Mucosa of descending colon (tissue), 3 donors: Measurements from ENCODE around the gene TRIP12. TPM values are rescaled to one million over a fixed set of nuclear protein-coding genes. Genes with fewer than 3 reads are reported as not detected.

Experiments
- ATAC-seq: fragments of 200-7000 bp; cut with Tn5 transposase; one replicate; pipeline ENCODE4 v1.9.1; 2020; ENCODE audit warnings: mild to moderate bottlenecking, moderate library complexity
- DNase-seq, 3 donors: peaks; one replicate each; pipeline ENCODE4 v3.0.0-alpha.2; 2020
- H3K36me3 ChIP-seq: fragments of 200-600 bp; one replicate; pipeline ENCODE4 v1.8.0; 2021; ENCODE audit warnings: low read depth, mild to moderate bottlenecking
- H3K4me1 ChIP-seq: fragments of 200-600 bp; one replicate; pipeline ENCODE4 v1.8.0; 2021; ENCODE audit warnings: low read depth, mild to moderate bottlenecking
- H3K4me3 ChIP-seq: fragments of 200-600 bp; one replicate; pipeline ENCODE4 v1.8.0; 2021; ENCODE audit warnings: mild to moderate bottlenecking
- H3K9me3 ChIP-seq: fragments of 200-600 bp; one replicate; pipeline ENCODE4 v1.8.0; 2021; ENCODE audit warnings: mild to moderate bottlenecking
- intact Hi-C, 2 donors: fragments of 100-400 bp; cut with DNase I in 1 of 2; cut with micrococcal nuclease in 1 of 2; formaldehyde crosslinking; loops; one replicate each; pipeline versions ENCODE4 v1.11.0 to v1.11.1; 2022; cut with DNase I, micrococcal nuclease
- total RNA-seq, 3 donors: library from RNA; stranded (reverse); fragmentation: NEBNext Ultra II Directional in 2 of 3; extraction: Animal tissue kit (Norgen Biotek cat#: 25700) in 2 of 3; gene quantifications; one replicate each; pipeline versions ENCODE4 v1.2.1 to v1.2.4, GENCODE V29; 2021 to 2023
- TF ChIP-seq, protein P1 (sequence below): fragments of 200-600 bp; IDR thresholded peaks from one replicate; pipeline ENCODE4 v1.8.0; 2022; ENCODE audit warnings: antibody characterized with exemption, mild to moderate bottlenecking
- donor health status: DM: no; HTN: no; CAD: no; lungs with moderate emphysema.
- donor health status: DM: no; HTN: no; CAD: no.
- donor health status: DM: no; HTN: yes; CAD: no.

TRIP12 gene
- total RNA-seq, 3 donors from 2014 or later, result 196 to 240 (median 202) TPM

DNA sequence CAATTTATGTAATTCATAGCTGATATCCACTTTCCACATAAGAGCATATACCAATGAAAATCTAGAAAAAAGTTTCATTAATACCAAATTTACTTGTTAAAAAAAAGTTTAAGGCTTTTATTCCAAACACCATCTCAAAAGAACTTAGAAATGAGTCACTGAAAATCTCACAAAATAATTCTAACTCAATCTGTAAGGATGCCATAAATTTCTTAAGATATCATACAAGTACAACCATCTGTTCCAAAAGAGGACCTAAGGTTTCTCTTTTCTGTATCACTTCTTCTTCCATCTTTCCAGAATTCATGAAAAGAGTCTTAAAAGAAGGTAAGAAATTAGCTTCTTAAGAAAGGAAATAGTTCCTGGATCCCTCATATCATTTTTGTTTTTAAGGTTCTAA is 60.4 kb downstream of the TRIP12 start:
- H3K9me3 ChIP-seq, result no peaks in the 10 kb centered on the region
- H3K4me3 ChIP-seq, result no peak overlapping the region
- ATAC-seq (no peak), DNase-seq (no peak)
- no peaks in the 10 kb centered on the region for H3K36me3 ChIP-seq
- intact Hi-C loops, result no loop called here
- H3K4me1 ChIP-seq, result no peaks in the 10 kb centered on the region
- TF ChIP-seq, protein P1, sequence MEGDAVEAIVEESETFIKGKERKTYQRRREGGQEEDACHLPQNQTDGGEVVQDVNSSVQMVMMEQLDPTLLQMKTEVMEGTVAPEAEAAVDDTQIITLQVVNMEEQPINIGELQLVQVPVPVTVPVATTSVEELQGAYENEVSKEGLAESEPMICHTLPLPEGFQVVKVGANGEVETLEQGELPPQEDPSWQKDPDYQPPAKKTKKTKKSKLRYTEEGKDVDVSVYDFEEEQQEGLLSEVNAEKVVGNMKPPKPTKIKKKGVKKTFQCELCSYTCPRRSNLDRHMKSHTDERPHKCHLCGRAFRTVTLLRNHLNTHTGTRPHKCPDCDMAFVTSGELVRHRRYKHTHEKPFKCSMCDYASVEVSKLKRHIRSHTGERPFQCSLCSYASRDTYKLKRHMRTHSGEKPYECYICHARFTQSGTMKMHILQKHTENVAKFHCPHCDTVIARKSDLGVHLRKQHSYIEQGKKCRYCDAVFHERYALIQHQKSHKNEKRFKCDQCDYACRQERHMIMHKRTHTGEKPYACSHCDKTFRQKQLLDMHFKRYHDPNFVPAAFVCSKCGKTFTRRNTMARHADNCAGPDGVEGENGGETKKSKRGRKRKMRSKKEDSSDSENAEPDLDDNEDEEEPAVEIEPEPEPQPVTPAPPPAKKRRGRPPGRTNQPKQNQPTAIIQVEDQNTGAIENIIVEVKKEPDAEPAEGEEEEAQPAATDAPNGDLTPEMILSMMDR, result no peak

DNA sequence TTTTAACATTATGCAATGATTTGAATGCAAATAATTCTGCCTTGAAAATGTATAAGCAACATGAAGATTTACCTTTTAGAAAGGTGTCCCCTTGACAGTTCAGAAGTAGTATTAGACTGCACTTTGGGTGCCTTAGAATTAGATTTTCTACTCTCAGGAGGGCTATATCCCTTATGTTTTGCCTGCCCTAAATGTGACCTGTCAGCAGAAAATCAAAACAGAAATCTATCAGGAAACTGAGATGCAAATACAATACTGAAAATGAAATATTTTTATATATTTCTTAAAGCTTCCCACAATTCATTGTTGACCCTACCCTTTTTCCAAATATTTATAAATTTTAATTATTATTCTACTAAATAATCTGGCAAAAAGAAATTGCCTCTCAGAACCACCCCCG is 61.5 kb downstream of the TRIP12 start:
- H3K4me3 ChIP-seq, result no peak overlapping the region
- no peaks in the 10 kb centered on the region for H3K9me3 ChIP-seq
- intact Hi-C loops, result no loop called here
- H3K36me3 ChIP-seq, result no peaks in the 10 kb centered on the region
- H3K4me1 ChIP-seq, result no peaks in the 10 kb centered on the region
- TF ChIP-seq, protein P1, result no peak
- ATAC-seq (no peak), DNase-seq (no peak)

DNA sequence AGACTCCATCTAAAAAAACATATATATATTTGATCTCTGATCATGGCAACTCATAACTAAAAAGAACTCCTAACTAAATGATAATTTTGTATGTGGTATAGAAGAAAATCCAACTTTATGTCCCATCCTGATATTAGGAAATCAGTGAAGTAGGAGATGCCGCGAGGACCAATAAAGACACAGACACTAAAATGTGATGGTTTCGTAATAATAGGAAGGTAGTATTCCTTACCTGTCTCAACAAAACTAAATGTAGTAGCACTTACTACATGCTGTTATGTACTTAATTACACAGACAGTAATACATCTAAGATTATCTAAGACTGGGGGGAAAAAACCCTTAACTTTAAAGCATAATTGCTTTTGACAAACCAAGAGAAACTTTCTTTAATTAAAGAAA is 63.5 kb downstream of the TRIP12 start:
- ATAC-seq (no peak), DNase-seq (no peak)
- intact Hi-C loops, result no loop called here
- Histone ChIP-seq H3K4me1 (no peaks in the 10 kb centered on the region), H3K36me3 (no peaks in the 10 kb centered on the region), H3K9me3 (no peaks in the 10 kb centered on the region), H3K4me3 (no peak overlapping the region)
- TF ChIP-seq, protein P1, result no peak

DNA sequence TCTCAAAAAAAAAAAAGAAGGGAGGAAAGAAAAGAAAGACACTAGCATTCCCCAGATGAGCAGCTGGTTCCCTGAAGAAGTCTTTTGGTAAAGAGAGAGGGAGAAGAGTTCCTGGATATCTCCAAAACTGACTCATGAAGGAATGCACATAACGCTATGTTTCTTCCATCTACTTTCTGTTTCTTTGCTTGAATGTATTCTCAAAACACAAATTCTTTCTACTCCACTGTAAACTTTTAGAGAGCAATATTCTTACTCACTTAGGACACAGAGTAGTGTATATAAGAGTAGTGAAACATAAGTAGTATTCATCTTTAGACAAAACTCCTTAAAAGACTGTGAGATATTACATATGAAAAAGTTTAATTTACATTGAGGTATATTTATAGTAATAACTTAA is 64.2 kb downstream of the TRIP12 start:
- Histone ChIP-seq H3K4me1 (no peaks in the 10 kb centered on the region), H3K36me3 (no peaks in the 10 kb centered on the region), H3K4me3 (no peak overlapping the region), H3K9me3 (no peaks in the 10 kb centered on the region)
- TF ChIP-seq, protein P1, result no peak
- ATAC-seq (no peak), DNase-seq (no peak)
- intact Hi-C loops, result no loop called here

DNA sequence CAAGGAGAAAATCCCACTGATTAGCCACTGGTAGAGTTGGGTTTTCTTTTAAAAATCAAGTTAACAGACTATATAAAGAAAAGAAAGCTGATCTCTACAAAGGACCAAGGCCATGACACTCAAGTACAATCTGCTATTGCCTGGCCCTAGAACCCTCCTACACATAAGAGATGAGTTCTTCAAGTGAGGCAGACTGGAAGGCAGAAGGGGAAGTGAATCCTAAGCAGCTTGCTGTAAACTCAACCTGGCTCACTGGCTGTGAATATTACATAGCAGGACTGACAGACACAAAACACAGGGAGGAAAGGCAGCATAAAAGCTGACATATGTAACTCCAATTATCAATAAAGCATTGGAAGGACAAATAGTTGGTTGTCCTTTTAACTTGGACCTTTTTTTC is 65.4 kb downstream of the TRIP12 start:
- intact Hi-C loops, result no loop called here
- DNase-seq (no peak), ATAC-seq (no peak)
- Histone ChIP-seq H3K4me1 (no peaks in the 10 kb centered on the region), H3K36me3 (no peaks in the 10 kb centered on the region), H3K9me3 (no peaks in the 10 kb centered on the region), H3K4me3 (no peak overlapping the region)
- TF ChIP-seq, protein P1, result no peak

DNA sequence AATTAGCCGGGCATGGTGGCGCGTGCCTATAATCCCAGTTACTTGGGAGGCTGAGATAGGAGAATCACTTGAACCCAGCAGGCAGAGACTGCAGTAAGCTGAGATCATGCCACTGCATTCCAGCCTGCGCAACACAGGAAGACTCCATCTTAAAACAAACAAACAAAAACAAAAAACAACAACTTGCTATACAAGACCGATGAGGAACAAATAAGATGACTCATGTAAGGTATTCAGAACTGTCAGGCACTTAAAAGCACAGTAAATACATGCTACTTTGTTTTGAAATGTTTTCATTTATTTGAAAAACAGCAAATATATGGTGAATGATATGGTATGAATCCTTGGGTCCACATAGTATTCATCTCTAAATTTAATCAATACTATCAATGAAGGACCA is 66.7 kb downstream of the TRIP12 start:
- Histone ChIP-seq H3K4me3 (no peak overlapping the region), H3K9me3 (no peaks in the 10 kb centered on the region), H3K4me1 (no peaks in the 10 kb centered on the region), H3K36me3 (no peaks in the 10 kb centered on the region)
- TF ChIP-seq, protein P1, result no peak
- DNase-seq (no peak), ATAC-seq (no peak)
- intact Hi-C loops, result no loop called here
